Fibroblast of mammary gland (primary cell): ENCODE results near the gene USP7.

Source experiments
- DNase-seq: peaks from one replicate; pipeline ENCODE4 v3.0.0-alpha.2; 2010; ENCODE audit warnings: low read depth
- H3K4me3 ChIP-seq: 2 replicates; pipeline ENCODE4 v1.5.1; 2011; ENCODE audit warnings: low read depth, mild to moderate bottlenecking, low read length, moderate library complexity; ENCODE audit not compliant: control insufficient read depth
- TF ChIP-seq, protein P1 (sequence below): conservative IDR thresholded peaks from 2 replicates; pipeline ENCODE4 v1.5.1; 2011; ENCODE audit warnings: low read depth, low read length, inconsistent platforms; ENCODE audit not compliant: control insufficient read depth, insufficient read depth

Gene USP7

DNA sequence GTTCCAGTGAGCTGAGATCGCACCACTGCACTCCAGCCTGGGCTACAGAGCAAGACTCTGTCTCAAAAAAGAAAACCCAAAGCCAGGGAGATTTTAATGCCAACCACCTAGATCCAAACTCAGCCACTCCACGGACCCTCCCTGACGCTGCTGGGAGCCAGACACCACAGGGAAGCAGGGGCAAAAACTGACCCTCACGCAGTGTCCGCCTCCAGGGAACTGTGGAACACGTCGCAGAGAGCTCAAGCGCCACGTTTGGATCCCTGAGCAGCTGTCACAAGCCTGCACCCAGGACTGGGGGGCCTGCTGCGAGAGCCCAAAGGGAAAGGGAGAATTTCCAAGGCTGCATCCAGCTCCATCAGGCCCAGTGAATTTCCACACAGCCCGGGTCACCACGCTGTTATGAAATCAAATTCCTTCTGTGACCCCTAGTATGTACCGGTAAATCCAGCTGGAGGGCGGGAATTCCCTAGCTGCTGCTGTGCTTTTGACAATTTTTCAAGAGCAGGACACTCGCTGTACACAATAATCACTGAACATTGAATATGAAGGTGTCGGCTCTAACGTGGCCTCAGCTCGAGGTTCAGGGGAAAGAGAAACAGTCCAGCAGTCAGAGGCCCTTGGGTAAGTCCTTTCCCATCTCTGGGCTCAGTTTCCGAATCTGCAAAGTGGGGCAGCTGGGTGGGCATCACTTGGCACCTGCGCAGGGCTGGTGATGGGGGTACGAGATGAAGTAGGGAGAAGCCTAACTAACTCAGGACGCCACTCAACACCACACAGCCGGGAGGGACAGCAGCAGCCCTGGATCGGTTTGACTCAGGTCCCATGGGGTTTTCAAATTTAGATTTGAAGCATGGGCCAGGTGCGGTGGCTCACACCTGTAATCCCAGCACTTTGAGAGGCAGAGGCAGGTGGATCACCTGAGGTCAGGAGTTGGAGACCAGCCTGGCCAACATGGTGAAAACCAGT is 103.5 kb downstream of the USP7 start:
- peak; percentile 64 for DNase-seq
- H3K4me3 ChIP-seq, result no peak overlapping the region
- TF ChIP-seq, protein P1, sequence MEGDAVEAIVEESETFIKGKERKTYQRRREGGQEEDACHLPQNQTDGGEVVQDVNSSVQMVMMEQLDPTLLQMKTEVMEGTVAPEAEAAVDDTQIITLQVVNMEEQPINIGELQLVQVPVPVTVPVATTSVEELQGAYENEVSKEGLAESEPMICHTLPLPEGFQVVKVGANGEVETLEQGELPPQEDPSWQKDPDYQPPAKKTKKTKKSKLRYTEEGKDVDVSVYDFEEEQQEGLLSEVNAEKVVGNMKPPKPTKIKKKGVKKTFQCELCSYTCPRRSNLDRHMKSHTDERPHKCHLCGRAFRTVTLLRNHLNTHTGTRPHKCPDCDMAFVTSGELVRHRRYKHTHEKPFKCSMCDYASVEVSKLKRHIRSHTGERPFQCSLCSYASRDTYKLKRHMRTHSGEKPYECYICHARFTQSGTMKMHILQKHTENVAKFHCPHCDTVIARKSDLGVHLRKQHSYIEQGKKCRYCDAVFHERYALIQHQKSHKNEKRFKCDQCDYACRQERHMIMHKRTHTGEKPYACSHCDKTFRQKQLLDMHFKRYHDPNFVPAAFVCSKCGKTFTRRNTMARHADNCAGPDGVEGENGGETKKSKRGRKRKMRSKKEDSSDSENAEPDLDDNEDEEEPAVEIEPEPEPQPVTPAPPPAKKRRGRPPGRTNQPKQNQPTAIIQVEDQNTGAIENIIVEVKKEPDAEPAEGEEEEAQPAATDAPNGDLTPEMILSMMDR, result no peak

DNA sequence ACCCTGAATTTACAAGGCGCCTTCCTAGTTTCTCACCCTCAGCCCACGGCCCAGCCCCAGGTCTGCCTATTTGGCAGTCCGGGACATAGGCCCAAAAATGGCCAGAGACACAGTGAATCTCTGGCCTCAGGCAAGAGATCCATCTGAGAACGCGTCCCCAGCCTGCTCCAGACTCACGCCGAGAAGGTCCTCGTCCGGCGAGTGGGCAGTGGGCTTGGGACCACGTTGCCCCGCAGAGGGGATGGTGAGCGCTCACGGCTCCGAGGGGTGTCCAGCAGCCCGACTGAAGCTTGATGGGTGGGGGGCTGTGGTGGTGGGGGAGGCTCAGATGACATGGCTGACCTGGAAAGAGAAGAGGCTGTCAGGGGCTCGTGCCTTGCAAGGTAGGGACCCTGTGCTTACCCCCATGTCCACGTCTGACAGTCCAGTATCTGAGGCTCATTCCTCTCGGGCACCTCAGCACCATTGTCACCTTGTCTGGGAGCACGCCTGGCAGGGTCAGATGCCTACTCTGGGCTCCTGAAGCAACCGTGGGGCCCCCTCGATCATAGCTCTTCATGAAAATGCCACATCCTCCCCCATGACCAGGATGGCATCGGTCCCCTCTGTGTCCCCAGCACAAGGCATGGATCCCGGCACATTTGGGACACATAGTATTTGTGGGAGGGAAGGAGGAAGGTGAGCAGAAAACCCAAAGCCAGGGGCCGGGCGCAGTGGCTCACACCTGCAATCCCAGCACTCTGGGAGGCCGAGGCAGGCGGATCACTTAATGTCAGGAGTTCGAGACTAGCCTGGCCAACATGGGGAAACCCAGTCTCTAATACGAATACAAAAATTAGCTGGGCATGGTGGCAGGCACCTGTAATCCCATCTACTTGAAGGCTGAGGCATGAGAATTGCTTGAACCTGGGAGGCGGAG is 104.5 kb downstream of the USP7 start:
- no peak for DNase-seq
- TF ChIP-seq, protein P1, result no peak
- H3K4me3 ChIP-seq, result no peak overlapping the region

DNA sequence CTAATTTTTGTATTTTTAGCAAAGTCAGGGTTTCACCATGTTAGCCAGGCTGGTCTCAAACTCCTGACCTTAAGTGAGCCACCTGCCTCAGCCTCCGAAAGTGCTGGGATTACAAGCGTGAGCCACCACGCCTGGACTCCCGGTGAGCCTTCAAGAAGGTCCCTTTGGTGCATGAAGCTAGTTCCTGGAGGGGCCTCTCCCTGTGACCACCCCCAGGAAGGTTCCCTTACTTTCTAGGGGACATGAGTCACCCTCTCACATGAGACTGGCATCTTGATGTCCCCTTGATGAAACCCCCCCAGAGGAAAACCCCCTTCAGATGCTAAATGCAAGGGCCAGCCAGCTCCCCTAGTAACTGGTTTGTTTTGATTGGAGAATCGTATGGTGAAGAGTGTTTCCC is 107.7 kb downstream of the USP7 start:
- H3K4me3 ChIP-seq, result no peak overlapping the region
- TF ChIP-seq, protein P1, result no peak
- no peak for DNase-seq

DNA sequence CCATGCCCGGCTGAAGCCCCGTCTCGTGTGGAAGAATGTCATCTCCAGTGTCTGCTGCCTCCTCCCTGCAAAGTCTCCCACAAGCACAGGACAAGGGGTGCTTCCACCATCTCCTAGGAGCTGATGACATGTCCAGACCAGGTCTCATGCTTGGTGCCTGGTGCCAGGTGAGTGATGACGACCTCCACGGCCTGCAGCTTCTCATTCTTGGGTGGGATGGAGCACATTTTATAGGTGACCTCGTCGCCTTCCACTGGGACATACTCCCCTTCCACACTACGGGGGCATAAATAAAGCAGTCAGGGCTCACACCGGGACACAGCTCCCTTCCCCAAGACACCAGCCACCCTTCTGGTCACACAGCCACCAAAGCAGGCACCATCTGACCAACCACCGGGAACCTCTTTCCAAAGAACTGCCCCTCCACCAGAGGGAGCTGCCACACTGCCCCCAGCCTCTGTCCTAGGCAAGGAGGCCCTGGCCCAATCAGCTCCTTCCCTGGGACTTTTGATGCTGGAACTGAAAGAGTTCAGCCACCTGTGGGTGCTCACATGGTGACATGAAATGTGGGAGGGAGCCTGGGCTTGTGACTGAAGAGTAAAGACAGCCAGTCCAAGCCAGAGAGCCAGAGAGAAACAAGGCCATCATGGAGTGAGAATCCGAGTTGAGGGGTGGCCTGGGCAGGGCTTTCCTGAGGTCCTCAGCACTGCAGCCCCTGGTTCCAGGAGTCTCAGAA is 108.5 kb downstream of the USP7 start:
- TF ChIP-seq, protein P1, result no peak
- no peak for DNase-seq
- no peak overlapping the region for H3K4me3 ChIP-seq

DNA sequence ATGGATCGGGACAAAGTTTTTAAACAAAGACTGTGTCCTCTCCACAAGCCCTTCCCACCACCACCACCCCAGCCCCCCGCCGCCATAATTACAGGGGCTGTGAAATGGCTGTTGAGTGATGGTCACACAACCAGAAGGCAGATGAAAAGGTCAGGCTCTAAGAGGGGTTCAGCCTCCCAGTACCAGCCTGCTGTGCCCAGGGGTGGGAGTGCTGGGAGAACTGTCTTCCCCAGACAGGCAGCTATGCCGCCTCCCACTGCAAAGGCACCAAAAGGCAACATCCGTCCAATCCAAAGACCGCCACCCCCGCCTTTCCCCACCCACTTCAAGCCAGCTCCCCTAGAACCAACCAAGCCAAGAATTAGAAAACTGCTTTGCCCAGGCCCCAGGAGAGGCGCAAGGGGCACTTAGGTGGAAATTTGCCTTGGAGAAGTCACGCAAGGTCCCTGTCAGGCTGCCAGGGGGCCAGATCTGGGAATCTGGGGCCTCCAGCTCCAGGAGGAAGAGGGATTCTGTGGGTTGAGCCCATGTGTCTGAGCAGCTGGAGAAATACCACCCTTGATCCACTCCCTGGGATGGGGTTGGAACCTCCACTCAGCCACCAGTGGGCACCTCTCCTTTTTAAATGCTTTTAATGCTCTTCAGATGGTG is 109.3 kb downstream of the USP7 start:
- H3K4me3 ChIP-seq, result no peak overlapping the region
- no peak for DNase-seq
- TF ChIP-seq, protein P1, result no peak

DNA sequence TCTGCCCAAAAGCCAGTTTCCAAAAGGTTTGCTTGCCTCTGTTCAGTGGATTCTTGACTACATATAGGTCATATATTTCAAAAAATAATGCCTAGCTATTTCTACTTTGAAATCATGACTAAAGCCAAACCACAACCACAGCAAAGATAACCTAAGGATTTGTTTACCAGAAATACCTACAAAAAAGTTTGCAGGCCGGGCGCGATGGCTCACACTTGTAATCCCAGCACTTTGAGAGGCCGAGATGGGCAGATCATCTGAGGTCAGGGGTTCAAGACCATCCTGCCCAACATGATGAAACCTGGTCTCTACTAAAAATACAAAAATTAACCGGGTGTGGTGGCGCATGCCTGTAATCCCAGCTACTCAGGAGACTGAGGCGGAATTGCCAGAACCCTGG is 110.1 kb downstream of the USP7 start:
- no peak for DNase-seq
- TF ChIP-seq, protein P1, result no peak
- no peak overlapping the region for H3K4me3 ChIP-seq
